HepG2 (cell line): Measurements from ENCODE around the gene TEX22.

Source experiments
- CC2D1A ChIP-seq: sonication (generic); formaldehyde crosslinking; IDR thresholded peaks from 2 replicates; pipeline ENCODE4 v1.8.1; 2023; ENCODE audit warnings: mild to moderate bottlenecking, missing genetic modification reagents
- GABPB1 ChIP-seq: IDR thresholded peaks from 2 replicates; pipeline ENCODE4 v1.6.1; 2016; ENCODE audit warnings: mild to moderate bottlenecking, missing genetic modification reagents, moderate library complexity, missing compliant biosample characterization
- ZNF224 ChIP-seq: sonication (generic); formaldehyde crosslinking; IDR thresholded peaks from 2 replicates; pipeline ENCODE4 v1.5.0; 2020; ENCODE audit warnings: mild to moderate bottlenecking, missing genetic modification reagents
- ZNF274 ChIP-seq: sonication (generic); formaldehyde crosslinking; IDR thresholded peaks from 2 replicates; pipeline ENCODE4 v1.5.1; 2020; ENCODE audit warnings: mild to moderate bottlenecking, missing genetic modification reagents
- TF ChIP-seq, protein P1 (sequence below): sonication (generic); formaldehyde crosslinking; IDR thresholded peaks from 2 replicates; pipeline ENCODE4 v1.5.0; 2020; ENCODE audit warnings: mild to moderate bottlenecking, missing genetic modification reagents, moderate library complexity
- TF ChIP-seq, protein P2 (sequence below): sonication (generic); formaldehyde crosslinking; IDR thresholded peaks from 2 replicates; pipeline ENCODE4 v1.4.0; 2020; ENCODE audit warnings: low read depth, missing genetic modification reagents

DNA sequence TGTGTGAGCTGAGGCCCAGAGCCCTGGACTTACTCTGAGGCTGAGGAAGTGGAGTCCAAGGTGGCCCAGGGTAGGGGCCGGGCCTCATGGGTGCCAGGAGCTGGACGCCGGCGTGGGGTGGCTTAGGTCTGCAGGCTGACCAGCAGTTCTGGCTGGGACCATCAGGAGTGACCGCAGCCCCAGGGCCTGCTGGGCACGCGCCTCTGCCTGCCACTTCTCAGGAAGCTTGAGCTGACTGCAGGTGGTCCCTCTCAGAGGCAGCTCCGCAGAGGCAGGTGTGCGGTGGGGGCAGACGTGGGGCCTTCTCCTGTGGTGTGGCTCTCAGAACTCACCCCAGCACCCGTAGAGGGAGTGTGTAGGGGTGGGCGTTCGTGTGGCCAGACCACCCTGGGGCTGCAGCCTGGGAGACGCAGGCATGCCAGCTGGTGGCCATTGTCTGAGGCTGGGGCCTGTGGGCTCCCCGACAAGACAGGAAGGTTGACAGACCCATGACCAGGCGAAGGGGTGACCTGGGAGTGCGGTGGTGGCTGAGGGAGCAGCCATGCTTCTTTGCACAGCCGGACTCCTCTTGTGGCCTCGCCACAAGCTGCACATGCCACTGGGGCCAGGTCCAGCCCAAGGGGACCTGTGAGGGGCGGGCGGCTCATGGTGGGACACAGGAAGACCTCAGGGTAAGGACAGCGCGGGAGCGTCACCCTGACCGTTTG lies 40.0 kb upstream of the TEX22 start:
- TF ChIP-seq, protein P1, sequence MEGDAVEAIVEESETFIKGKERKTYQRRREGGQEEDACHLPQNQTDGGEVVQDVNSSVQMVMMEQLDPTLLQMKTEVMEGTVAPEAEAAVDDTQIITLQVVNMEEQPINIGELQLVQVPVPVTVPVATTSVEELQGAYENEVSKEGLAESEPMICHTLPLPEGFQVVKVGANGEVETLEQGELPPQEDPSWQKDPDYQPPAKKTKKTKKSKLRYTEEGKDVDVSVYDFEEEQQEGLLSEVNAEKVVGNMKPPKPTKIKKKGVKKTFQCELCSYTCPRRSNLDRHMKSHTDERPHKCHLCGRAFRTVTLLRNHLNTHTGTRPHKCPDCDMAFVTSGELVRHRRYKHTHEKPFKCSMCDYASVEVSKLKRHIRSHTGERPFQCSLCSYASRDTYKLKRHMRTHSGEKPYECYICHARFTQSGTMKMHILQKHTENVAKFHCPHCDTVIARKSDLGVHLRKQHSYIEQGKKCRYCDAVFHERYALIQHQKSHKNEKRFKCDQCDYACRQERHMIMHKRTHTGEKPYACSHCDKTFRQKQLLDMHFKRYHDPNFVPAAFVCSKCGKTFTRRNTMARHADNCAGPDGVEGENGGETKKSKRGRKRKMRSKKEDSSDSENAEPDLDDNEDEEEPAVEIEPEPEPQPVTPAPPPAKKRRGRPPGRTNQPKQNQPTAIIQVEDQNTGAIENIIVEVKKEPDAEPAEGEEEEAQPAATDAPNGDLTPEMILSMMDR (CRISPR knock-in tag): no peak
- TF ChIP-seq GABPB1 (CRISPR knock-in tag): no peak
- no peak for TF ChIP-seq ZNF224 (CRISPR knock-in tag)
- no peak for TF ChIP-seq ZNF274
- TF ChIP-seq CC2D1A: no peak
- TF ChIP-seq, protein P2, sequence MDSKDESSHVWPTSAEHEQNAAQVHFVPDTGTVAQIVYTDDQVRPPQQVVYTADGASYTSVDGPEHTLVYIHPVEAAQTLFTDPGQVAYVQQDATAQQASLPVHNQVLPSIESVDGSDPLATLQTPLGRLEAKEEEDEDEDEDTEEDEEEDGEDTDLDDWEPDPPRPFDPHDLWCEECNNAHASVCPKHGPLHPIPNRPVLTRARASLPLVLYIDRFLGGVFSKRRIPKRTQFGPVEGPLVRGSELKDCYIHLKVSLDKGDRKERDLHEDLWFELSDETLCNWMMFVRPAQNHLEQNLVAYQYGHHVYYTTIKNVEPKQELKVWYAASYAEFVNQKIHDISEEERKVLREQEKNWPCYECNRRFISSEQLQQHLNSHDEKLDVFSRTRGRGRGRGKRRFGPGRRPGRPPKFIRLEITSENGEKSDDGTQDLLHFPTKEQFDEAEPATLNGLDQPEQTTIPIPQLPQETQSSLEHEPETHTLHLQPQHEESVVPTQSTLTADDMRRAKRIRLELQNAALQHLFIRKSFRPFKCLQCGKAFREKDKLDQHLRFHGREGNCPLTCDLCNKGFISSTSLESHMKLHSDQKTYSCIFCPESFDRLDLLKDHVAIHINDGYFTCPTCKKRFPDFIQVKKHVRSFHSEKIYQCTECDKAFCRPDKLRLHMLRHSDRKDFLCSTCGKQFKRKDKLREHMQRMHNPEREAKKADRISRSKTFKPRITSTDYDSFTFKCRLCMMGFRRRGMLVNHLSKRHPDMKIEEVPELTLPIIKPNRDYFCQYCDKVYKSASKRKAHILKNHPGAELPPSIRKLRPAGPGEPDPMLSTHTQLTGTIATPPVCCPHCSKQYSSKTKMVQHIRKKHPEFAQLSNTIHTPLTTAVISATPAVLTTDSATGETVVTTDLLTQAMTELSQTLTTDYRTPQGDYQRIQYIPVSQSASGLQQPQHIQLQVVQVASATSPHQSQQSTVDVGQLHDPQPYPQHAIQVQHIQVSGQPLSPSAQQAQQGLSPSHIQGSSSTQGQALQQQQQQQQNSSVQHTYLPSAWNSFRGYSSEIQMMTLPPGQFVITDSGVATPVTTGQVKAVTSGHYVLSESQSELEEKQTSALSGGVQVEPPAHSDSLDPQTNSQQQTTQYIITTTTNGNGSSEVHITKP: no peak
